ENCODE results near the gene WAC.

DNA sequence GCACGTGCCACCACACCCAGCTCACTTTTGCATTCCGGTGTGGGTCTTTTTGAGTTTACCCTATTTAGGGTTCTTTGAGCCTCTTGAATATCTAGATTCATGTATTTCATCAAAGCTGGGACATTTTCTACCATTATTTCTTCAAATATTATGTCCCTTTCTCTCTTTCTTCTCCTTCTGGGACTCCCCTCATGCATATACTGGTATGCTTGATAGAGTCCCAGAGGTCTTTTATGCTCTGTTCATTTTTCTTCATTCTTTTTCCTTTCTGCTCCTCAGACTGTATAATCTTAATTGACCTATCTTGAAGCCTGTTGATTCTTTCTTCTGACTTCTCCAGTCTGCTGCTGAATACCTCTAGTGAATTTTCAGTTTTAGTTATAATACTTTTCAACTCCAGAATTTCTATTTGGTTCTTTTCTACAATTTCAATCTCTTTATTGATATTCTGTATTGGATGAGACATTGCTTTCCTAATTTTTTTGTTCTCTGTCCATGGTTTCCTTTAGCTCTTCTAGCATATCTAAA lies 9.1 kb upstream of the WAC start:
- TF ChIP-seq EP300 (IDR thresholded peaks at IDR 0.05) (no peak), POLR2A (IDR thresholded peaks at IDR 0.05) (no peak), POLR2AphosphoS5 (IDR thresholded peaks at IDR 0.05) (no peak)
- TF ChIP-seq, protein P1, sequence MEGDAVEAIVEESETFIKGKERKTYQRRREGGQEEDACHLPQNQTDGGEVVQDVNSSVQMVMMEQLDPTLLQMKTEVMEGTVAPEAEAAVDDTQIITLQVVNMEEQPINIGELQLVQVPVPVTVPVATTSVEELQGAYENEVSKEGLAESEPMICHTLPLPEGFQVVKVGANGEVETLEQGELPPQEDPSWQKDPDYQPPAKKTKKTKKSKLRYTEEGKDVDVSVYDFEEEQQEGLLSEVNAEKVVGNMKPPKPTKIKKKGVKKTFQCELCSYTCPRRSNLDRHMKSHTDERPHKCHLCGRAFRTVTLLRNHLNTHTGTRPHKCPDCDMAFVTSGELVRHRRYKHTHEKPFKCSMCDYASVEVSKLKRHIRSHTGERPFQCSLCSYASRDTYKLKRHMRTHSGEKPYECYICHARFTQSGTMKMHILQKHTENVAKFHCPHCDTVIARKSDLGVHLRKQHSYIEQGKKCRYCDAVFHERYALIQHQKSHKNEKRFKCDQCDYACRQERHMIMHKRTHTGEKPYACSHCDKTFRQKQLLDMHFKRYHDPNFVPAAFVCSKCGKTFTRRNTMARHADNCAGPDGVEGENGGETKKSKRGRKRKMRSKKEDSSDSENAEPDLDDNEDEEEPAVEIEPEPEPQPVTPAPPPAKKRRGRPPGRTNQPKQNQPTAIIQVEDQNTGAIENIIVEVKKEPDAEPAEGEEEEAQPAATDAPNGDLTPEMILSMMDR (IDR thresholded peaks at IDR 0.05) = no peak

Data from stomach (tissue), 4 donors.